ENCODE results near the gene BAX. TPM values are rescaled to one million over a fixed set of nuclear protein-coding genes. Genes with fewer than 3 reads are reported as not detected.
A peak's percentile ranks its signal among the peaks of the same experiment; 100 is the strongest.

The BAX gene
- total and polyA plus RNA-seq, 9 of the 15 experiments (the other 6 are each of a cell fraction or from before 2014, with no cell fraction given) = 3.2 to 95.4 (median 44.5) TPM

DNA sequence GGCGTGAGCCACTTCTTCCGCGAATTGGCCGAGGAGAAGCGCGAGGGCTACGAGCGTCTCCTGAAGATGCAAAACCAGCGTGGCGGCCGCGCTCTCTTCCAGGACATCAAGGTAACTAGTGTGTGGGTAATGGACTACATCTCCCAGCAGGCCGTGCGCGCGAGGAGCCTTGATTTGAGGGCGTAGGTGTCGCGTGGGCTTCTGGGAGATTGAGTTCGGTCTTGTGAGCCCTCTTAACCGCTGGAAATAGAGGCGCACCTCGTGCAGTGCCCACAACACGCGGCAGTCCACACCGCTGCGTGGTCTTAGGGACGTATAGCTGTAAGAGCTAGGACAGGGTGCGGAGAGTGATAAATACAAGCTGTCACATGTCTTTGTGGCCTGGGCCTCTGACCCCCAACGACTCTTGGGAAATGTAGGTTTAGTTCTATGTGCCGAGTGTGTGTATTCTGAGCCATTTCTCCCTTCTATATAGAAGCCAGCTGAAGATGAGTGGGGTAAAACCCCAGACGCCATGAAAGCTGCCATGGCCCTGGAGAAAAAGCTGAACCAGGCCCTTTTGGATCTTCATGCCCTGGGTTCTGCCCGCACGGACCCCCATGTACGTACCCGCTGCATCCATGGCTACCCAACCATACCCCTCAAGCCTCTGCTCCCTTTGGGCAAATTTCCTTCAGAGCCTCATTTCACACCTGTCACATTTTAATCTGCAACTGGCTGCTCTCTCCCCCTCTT is 11.3 kb downstream of the BAX start (continued):
- TF ChIP-seq NR2C2 (CRISPR knock-in tag; IDR thresholded peaks at IDR 0.05) (peak; percentile 70; the same call in 1 of the 2 replicates), NR2C2 (tag; IDR thresholded peaks at IDR 0.05) (peak; percentile 79), HDGF (IDR thresholded peaks at IDR 0.05) (no peak), FOXO4 (CRISPR knock-in tag; IDR thresholded peaks at IDR 0.05) (no peak), PATZ1 (CRISPR knock-in tag; IDR thresholded peaks at IDR 0.05; ENCODE audit: borderline replicate concordance) (no peak), OTX1 (CRISPR knock-in tag; IDR thresholded peaks at IDR 0.05) (no peak), CREBBP (IDR thresholded peaks at IDR 0.05; ENCODE audit: low read depth, low read length) (no peak), ETV1 (tag; conservative IDR thresholded peaks at IDR 0.05; ENCODE audit: low read depth) (no peak), KAT7 (CRISPR knock-in tag; IDR thresholded peaks at IDR 0.05; ENCODE audit: borderline replicate concordance) (no peak), ZNF184 (CRISPR knock-in tag; IDR thresholded peaks at IDR 0.05) (no peak), NCOA6 (IDR thresholded peaks at IDR 0.05) (no peak)
- TF ChIP-seq, protein P1, sequence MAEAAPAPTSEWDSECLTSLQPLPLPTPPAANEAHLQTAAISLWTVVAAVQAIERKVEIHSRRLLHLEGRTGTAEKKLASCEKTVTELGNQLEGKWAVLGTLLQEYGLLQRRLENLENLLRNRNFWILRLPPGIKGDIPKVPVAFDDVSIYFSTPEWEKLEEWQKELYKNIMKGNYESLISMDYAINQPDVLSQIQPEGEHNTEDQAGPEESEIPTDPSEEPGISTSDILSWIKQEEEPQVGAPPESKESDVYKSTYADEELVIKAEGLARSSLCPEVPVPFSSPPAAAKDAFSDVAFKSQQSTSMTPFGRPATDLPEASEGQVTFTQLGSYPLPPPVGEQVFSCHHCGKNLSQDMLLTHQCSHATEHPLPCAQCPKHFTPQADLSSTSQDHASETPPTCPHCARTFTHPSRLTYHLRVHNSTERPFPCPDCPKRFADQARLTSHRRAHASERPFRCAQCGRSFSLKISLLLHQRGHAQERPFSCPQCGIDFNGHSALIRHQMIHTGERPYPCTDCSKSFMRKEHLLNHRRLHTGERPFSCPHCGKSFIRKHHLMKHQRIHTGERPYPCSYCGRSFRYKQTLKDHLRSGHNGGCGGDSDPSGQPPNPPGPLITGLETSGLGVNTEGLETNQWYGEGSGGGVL (CRISPR knock-in tag; IDR thresholded peaks at IDR 0.05) = no peak
- TF ChIP-seq, protein P2, sequence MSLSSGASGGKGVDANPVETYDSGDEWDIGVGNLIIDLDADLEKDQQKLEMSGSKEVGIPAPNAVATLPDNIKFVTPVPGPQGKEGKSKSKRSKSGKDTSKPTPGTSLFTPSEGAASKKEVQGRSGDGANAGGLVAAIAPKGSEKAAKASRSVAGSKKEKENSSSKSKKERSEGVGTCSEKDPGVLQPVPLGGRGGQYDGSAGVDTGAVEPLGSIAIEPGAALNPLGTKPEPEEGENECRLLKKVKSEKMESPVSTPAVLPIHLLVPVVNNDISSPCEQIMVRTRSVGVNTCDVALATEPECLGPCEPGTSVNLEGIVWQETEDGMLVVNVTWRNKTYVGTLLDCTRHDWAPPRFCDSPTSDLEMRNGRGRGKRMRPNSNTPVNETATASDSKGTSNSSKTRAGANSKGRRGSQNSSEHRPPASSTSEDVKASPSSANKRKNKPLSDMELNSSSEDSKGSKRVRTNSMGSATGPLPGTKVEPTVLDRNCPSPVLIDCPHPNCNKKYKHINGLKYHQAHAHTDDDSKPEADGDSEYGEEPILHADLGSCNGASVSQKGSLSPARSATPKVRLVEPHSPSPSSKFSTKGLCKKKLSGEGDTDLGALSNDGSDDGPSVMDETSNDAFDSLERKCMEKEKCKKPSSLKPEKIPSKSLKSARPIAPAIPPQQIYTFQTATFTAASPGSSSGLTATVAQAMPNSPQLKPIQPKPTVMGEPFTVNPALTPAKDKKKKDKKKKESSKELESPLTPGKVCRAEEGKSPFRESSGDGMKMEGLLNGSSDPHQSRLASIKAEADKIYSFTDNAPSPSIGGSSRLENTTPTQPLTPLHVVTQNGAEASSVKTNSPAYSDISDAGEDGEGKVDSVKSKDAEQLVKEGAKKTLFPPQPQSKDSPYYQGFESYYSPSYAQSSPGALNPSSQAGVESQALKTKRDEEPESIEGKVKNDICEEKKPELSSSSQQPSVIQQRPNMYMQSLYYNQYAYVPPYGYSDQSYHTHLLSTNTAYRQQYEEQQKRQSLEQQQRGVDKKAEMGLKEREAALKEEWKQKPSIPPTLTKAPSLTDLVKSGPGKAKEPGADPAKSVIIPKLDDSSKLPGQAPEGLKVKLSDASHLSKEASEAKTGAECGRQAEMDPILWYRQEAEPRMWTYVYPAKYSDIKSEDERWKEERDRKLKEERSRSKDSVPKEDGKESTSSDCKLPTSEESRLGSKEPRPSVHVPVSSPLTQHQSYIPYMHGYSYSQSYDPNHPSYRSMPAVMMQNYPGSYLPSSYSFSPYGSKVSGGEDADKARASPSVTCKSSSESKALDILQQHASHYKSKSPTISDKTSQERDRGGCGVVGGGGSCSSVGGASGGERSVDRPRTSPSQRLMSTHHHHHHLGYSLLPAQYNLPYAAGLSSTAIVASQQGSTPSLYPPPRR (CRISPR knock-in tag; IDR thresholded peaks at IDR 0.05; ENCODE audit: borderline replicate concordance) = no peak
- TF ChIP-seq, protein P3, sequence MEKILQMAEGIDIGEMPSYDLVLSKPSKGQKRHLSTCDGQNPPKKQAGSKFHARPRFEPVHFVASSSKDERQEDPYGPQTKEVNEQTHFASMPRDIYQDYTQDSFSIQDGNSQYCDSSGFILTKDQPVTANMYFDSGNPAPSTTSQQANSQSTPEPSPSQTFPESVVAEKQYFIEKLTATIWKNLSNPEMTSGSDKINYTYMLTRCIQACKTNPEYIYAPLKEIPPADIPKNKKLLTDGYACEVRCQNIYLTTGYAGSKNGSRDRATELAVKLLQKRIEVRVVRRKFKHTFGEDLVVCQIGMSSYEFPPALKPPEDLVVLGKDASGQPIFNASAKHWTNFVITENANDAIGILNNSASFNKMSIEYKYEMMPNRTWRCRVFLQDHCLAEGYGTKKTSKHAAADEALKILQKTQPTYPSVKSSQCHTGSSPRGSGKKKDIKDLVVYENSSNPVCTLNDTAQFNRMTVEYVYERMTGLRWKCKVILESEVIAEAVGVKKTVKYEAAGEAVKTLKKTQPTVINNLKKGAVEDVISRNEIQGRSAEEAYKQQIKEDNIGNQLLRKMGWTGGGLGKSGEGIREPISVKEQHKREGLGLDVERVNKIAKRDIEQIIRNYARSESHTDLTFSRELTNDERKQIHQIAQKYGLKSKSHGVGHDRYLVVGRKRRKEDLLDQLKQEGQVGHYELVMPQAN (IDR thresholded peaks at IDR 0.05; ENCODE audit: borderline replicate concordance) = peak; percentile 67; the same call in 1 of the 2 replicates
